ENCODE data around the gene PCDHGA12. TPM values are rescaled to one million over a fixed set of nuclear protein-coding genes. Genes with fewer than 3 reads are reported as not detected.

Gene PCDHGA12
- total RNA-seq, 1 experiment from 2014 or later = 10.0 TPM

Other genes starting within 250 kb of the PCDHGA12 start
- 0.55 and 0.75 TPM in 2 replicates for gene PCDHB16, start 248.1 kb upstream of the PCDHGA12 start, total RNA-seq (2014; rRNA removed; shearing (Covaris generic))
- gene PCDHB9, start 243.3 kb upstream of the PCDHGA12 start, total RNA-seq (2014; rRNA removed; shearing (Covaris generic)) = 0.05 and 0.90 TPM in 2 replicates
- gene PCDHB10, start 238.2 kb upstream of the PCDHGA12 start, total RNA-seq (2014; rRNA removed; shearing (Covaris generic)) = 0.37 and 0.40 TPM in 2 replicates
- gene PCDHB11, start 230.9 kb upstream of the PCDHGA12 start, total RNA-seq (2014; rRNA removed; shearing (Covaris generic)) = 0.55 and 0.75 TPM in 2 replicates
- 0.24 and 0.42 TPM in 2 replicates for gene PCDHB12, start 221.8 kb upstream of the PCDHGA12 start, total RNA-seq (2014; rRNA removed; shearing (Covaris generic))
- 0.66 and 0.77 TPM in 2 replicates for gene PCDHB13, start 216.6 kb upstream of the PCDHGA12 start, total RNA-seq (2014; rRNA removed; shearing (Covaris generic))
- 0.24 and 0.40 TPM in 2 replicates for gene PCDHB14, start 207.2 kb upstream of the PCDHGA12 start, total RNA-seq (2014; rRNA removed; shearing (Covaris generic))
- gene PCDHB15, start 185.1 kb upstream of the PCDHGA12 start, total RNA-seq (2014; rRNA removed; shearing (Covaris generic)) = 1.1 and 1.6 TPM in 2 replicates
- 0.11 TPM in 1 of 2 replicates, not detected in the other for gene SLC25A2, start 126.5 kb upstream of the PCDHGA12 start, total RNA-seq (2014; rRNA removed; shearing (Covaris generic))
- 60.5 and 60.9 TPM in 2 replicates for gene TAF7, start 109.7 kb upstream of the PCDHGA12 start, total RNA-seq (2014; rRNA removed; shearing (Covaris generic))
- gene PCDHGA1, start 100.0 kb upstream of the PCDHGA12 start, total RNA-seq (2014; rRNA removed; shearing (Covaris generic)) = 0.63 and 0.67 TPM in 2 replicates
- gene PCDHGA2, start 91.7 kb upstream of the PCDHGA12 start, total RNA-seq (2014; rRNA removed; shearing (Covaris generic)) = 1.7 and 2.0 TPM in 2 replicates
- gene PCDHGA3, start 86.7 kb upstream of the PCDHGA12 start, total RNA-seq (2014; rRNA removed; shearing (Covaris generic)) = 0.32 TPM in 1 of 2 replicates, not detected in the other
- 1.2 and 1.6 TPM in 2 replicates for gene PCDHGB1, start 80.4 kb upstream of the PCDHGA12 start, total RNA-seq (2014; rRNA removed; shearing (Covaris generic))
- gene PCDHGA4, start 75.5 kb upstream of the PCDHGA12 start, total RNA-seq (2014; rRNA removed; shearing (Covaris generic)) = 1.4 and 1.6 TPM in 2 replicates
- gene PCDHGB2, start 70.5 kb upstream of the PCDHGA12 start, total RNA-seq (2014; rRNA removed; shearing (Covaris generic)) = 1.5 and 1.7 TPM in 2 replicates
- gene PCDHGA5, start 66.3 kb upstream of the PCDHGA12 start, total RNA-seq (2014; rRNA removed; shearing (Covaris generic)) = 0.56 and 0.66 TPM in 2 replicates
- gene PCDHGB3, start 60.3 kb upstream of the PCDHGA12 start, total RNA-seq (2014; rRNA removed; shearing (Covaris generic)) = 0.21 and 0.53 TPM in 2 replicates
- 1.8 and 2.4 TPM in 2 replicates for gene PCDHGA6, start 56.6 kb upstream of the PCDHGA12 start, total RNA-seq (2014; rRNA removed; shearing (Covaris generic))
- 0.71 and 1.6 TPM in 2 replicates for gene PCDHGA7, start 47.8 kb upstream of the PCDHGA12 start, total RNA-seq (2014; rRNA removed; shearing (Covaris generic))
- 0.08 and 0.26 TPM in 2 replicates for gene PCDHGB4, start 42.8 kb upstream of the PCDHGA12 start, total RNA-seq (2014; rRNA removed; shearing (Covaris generic))
- gene PCDHGA8, start 37.9 kb upstream of the PCDHGA12 start, total RNA-seq (2014; rRNA removed; shearing (Covaris generic)) = 0.05 and 0.13 TPM in 2 replicates
- 0.29 and 0.50 TPM in 2 replicates for gene PCDHGB5, start 32.6 kb upstream of the PCDHGA12 start, total RNA-seq (2014; rRNA removed; shearing (Covaris generic))
- gene PCDHGA9, start 27.7 kb upstream of the PCDHGA12 start, total RNA-seq (2014; rRNA removed; shearing (Covaris generic)) = 0.03 and 0.45 TPM in 2 replicates
- 0.21 and 0.40 TPM in 2 replicates for gene PCDHGB6, start 22.5 kb upstream of the PCDHGA12 start, total RNA-seq (2014; rRNA removed; shearing (Covaris generic))
- 0.18 and 0.21 TPM in 2 replicates for gene PCDHGA10, start 17.5 kb upstream of the PCDHGA12 start, total RNA-seq (2014; rRNA removed; shearing (Covaris generic))
- gene PCDHGB7, start 12.8 kb upstream of the PCDHGA12 start, total RNA-seq (2014; rRNA removed; shearing (Covaris generic)) = 7.4 and 8.6 TPM in 2 replicates
- gene PCDHGA11, start 9.5 kb upstream of the PCDHGA12 start, total RNA-seq (2014; rRNA removed; shearing (Covaris generic)) = 0.21 and 0.58 TPM in 2 replicates
- 9.8 and 12.5 TPM in 2 replicates for gene PCDHGC3, start 45.5 kb downstream of the PCDHGA12 start, total RNA-seq (2014; rRNA removed; shearing (Covaris generic))
- gene PCDHGC4, start 54.5 kb downstream of the PCDHGA12 start, total RNA-seq (2014; rRNA removed; shearing (Covaris generic)) = 0.11 TPM in 1 of 2 replicates, not detected in the other
- gene PCDHGC5, start 58.6 kb downstream of the PCDHGA12 start, total RNA-seq (2014; rRNA removed; shearing (Covaris generic)) = 0.05 and 0.19 TPM in 2 replicates
- 32.8 TPM in 2 replicates for gene DIAPH1, start 188.5 kb downstream of the PCDHGA12 start, total RNA-seq (2014; rRNA removed; shearing (Covaris generic))
- gene HDAC3, start 206.3 kb downstream of the PCDHGA12 start, total RNA-seq (2014; rRNA removed; shearing (Covaris generic)) = 45.2 and 55.1 TPM in 2 replicates
- gene RELL2, start 206.5 kb downstream of the PCDHGA12 start, total RNA-seq (2014; rRNA removed; shearing (Covaris generic)) = 6.2 and 7.9 TPM in 2 replicates
- gene FCHSD1, start 220.9 kb downstream of the PCDHGA12 start, total RNA-seq (2014; rRNA removed; shearing (Covaris generic)) = 12.6 and 17.4 TPM in 2 replicates